Brain microvascular endothelial cell (primary cell): ENCODE measurements around the gene TEX38.
"Not testable (repeated sequence)": the region's sequence is repeated elsewhere in the genome, so short reads cannot be mapped to it uniquely, and the experiment has no call there.

ENCODE experiments used
- DNase-seq: peaks from one replicate; pipeline ENCODE4 v3.0.0-alpha.2; 2020
- H3K27ac ChIP-seq: fragments of 250-450 bp; sonication (Bioruptor Pico); 2 replicates; pipeline ENCODE4 v1.5.1; 2020; ENCODE audit warnings: mild to moderate bottlenecking, moderate library complexity
- H3K27me3 ChIP-seq: fragments of 250-450 bp; sonication (Bioruptor Pico); replicated peaks from 2 replicates; pipeline ENCODE4 v1.5.1; 2020; ENCODE audit warnings: mild to moderate bottlenecking
- H3K36me3 ChIP-seq: fragments of 250-450 bp; sonication (Bioruptor Pico); replicated peaks from 2 replicates; pipeline ENCODE4 v1.5.1; 2020; ENCODE audit warnings: mild to moderate bottlenecking
- H3K4me3 ChIP-seq: 2 replicates; pipeline ENCODE4 v1.5.1; 2011; ENCODE audit warnings: low read depth, mild to moderate bottlenecking, control low read depth, low read length, moderate library complexity
- in situ Hi-C: cut with HindIII; loops from 2 replicates; pipeline ENCODE4 v1.10.0; 2017; ENCODE audit warnings: low sequenced_read_pairs, low pct_ligation_motif_present
- TF ChIP-seq, protein P1 (sequence below): IDR thresholded peaks from 2 replicates; pipeline ENCODE4 v1.5.1; 2011; ENCODE audit warnings: low read depth, mild to moderate bottlenecking, moderate library complexity, low read length, control low read depth, inconsistent platforms; ENCODE audit errors: missing control alignments

Gene TEX38

DNA sequence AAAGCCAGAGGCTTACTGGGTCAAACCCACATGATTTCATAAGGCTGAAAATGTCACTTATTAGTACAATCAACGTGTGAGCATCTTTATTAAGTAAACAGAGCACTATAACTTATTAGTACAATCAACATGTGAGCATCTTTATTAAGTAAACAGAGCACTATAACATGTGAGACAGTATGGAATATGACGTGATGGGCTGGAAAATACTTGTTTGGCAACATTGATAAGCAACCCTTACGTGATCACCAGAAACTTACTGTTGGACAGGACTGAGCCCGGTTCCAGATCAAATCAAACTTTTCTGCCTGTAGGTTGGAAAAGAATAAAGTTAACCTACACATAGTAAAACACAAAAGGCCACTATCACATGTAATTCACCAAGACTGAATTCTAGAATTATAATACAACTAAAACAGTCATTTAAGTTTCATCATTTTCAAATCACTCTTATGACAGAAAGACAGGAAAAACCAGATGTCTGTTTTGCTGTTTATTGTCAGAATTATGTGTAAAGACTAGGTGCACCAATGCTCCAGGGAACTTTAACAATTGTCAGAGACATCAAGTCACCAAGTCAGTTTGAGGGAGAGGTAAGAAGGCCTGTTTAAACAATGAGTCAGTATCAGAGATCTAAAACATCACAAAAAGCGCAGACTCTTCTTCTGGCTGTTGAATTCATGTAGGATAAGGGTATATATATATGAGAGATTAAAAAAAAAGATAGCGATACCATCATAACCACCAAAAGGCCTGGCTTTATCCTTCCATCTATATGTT, 19.1 kb upstream of the TEX38 start:
- TF ChIP-seq, protein P1, sequence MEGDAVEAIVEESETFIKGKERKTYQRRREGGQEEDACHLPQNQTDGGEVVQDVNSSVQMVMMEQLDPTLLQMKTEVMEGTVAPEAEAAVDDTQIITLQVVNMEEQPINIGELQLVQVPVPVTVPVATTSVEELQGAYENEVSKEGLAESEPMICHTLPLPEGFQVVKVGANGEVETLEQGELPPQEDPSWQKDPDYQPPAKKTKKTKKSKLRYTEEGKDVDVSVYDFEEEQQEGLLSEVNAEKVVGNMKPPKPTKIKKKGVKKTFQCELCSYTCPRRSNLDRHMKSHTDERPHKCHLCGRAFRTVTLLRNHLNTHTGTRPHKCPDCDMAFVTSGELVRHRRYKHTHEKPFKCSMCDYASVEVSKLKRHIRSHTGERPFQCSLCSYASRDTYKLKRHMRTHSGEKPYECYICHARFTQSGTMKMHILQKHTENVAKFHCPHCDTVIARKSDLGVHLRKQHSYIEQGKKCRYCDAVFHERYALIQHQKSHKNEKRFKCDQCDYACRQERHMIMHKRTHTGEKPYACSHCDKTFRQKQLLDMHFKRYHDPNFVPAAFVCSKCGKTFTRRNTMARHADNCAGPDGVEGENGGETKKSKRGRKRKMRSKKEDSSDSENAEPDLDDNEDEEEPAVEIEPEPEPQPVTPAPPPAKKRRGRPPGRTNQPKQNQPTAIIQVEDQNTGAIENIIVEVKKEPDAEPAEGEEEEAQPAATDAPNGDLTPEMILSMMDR: no peak
- peaks cover 12% of the 10 kb centered on the region for H3K36me3 ChIP-seq
- in situ Hi-C loops: no loop called here
- no peaks in the 10 kb centered on the region for H3K27me3 ChIP-seq
- DNase-seq: no peak
- no peak overlapping the region for H3K27ac ChIP-seq
- H3K4me3 ChIP-seq: no peak overlapping the region

DNA sequence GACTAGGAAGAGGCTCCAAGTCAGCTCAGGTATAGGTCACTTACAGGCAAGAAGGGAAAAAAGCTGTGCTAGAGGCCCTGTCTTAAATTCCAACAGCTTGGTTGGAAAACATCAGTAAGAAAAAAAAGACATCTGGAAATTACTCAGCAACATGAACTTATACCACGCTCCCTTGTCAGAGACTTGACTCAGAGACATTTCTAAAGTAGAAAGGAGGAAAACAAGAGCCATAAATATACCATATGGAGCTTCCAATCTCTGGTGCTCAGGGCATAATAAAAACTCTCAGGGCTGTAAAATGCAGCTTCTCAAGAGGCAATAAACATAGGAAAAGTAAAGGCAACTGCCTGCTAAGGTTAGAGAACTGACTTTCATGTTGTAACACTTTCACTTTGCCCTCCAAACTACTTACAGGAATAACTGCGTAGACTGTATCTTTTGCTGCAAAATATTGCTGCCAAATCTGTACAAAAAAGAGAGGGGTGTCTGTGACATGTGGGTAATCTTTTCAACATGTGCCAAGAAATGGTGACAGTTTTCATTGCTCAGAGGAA, 18.2 kb upstream of the TEX38 start:
- no peak overlapping the region for H3K27ac ChIP-seq
- no peaks in the 10 kb centered on the region for H3K27me3 ChIP-seq
- H3K4me3 ChIP-seq: no peak overlapping the region
- TF ChIP-seq, protein P1: no peak
- in situ Hi-C loops: no loop called here
- peaks cover 15% of the 10 kb centered on the region for H3K36me3 ChIP-seq
- no peak for DNase-seq

DNA sequence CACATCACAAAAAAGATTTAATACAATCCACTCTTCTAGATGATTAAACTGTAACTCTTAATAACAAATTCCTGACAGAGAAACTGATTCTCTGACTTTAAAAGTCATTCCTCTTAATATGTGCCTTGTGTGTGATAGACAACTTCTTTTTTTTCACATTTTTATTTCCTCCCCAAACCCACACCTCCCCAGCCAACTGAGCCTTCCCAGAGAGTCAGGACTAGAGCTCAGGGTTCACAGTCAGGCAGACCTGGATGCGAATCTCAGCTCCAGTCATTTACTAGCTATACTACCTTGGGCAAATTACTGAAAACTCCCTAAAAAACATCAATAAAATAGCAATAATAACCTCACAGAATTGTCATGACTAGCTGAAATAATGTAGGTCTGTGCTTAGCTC, 17.6 kb upstream of the TEX38 start:
- no peaks in the 10 kb centered on the region for H3K27me3 ChIP-seq
- peaks cover 15% of the 10 kb centered on the region for H3K36me3 ChIP-seq
- in situ Hi-C loops: no loop called here
- no peak overlapping the region for H3K27ac ChIP-seq
- TF ChIP-seq, protein P1: no peak
- no peak for DNase-seq
- no peak overlapping the region for H3K4me3 ChIP-seq

DNA sequence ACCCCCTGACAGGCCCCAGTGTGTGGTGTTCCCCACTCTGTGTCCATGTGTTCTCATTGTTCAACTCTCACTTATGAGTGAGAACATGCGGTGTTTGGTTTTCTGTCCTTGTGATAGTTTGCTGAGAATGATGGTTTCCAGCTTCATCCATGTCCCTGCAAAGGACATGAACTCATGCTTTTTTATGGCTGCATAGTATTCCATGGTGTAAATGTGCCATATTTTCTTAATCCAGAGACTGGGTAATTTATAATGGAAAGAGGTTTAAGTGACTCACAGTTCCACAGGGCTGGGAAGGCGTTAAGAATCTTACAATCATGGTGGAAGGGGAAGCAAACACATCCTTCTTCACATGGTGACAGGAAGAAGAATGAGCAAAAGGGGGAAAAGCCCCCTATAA, 17.0 kb upstream of the TEX38 start:
- H3K27me3 ChIP-seq, DNase-seq, H3K27ac ChIP-seq, in situ Hi-C loops, H3K4me3 ChIP-seq: not testable (repeated sequence)
- peaks cover 12% of the 10 kb centered on the region for H3K36me3 ChIP-seq

DNA sequence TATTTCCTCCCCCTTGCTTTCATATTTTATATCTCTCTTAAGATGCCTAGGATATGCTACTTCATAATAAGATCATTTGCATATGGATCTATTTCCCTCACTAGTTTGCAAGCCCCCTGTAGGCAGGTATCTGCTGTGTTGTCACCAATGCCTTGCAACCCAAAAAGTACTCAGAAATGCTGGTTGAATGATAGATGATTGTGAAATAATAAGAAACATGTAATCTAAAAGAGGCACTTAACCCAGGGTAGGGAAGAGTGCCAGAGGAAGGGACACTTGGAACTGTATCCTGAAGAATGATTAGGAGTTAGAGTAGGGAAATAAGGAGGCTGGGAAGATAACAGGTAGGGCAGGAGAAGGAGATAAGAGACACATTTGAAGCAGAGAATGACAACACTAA, 15.8 kb upstream of the TEX38 start:
- no peak overlapping the region for H3K4me3 ChIP-seq
- H3K27ac ChIP-seq: no peak overlapping the region
- TF ChIP-seq, protein P1: no peak
- no peak for DNase-seq
- peaks cover 10% of the 10 kb centered on the region for H3K36me3 ChIP-seq
- H3K27me3 ChIP-seq: no peaks in the 10 kb centered on the region
- in situ Hi-C loops: no loop called here

DNA sequence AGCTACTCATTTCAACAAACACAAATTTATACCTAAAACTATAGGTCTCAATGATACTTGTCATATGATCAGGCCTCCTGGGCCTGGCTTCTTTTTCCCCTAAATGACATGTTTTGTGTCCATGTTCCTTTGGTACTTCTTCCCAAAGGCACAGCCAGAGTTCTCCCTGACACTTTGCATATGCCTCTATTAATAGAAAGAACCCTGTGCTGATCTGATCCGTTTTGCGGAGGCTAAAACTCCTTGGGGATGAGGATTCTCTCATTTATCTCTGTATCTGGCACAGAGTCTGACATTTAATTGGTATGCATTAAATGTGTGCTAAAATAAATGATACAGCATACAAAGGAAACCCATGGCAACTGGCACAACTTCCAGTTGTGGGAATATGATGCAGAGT, 15.0 kb upstream of the TEX38 start:
- H3K27ac ChIP-seq: no peak overlapping the region
- H3K4me3 ChIP-seq: no peak overlapping the region
- H3K36me3 ChIP-seq: peaks cover 10% of the 10 kb centered on the region
- TF ChIP-seq, protein P1: no peak
- H3K27me3 ChIP-seq: no peaks in the 10 kb centered on the region
- in situ Hi-C loops: no loop called here
- no peak for DNase-seq
